ENCODE measurements around the gene FEM1B. TPM values are rescaled to one million over a fixed set of nuclear protein-coding genes. Genes with fewer than 3 reads are reported as not detected.

Gene FEM1B
- total and polyA plus RNA-seq, 2 of the 8 experiments (the other 6 are each of a cell fraction or from before 2014, with no cell fraction given) = 36.1 to 83.8 TPM

- Histone ChIP-seq H3K79me2 (ENCODE audit: control insufficient read depth in 1 of 2, insufficient read depth in 2 of 2, low read length in 2 of 2) (no peaks in the 10 kb centered on the region), H2BK20ac (ENCODE audit: low read length) (no peak overlapping the region), H3K18ac (ENCODE audit: extremely low read depth, low read length) (no peak overlapping the region), H3K79me1 (ENCODE audit: low read depth, low read length) (no peaks in the 10 kb centered on the region), H3K9me3 (ENCODE audit: insufficient read depth in 2 of 2, low read depth in 1 of 2, low read length in 1 of 2) (no peaks in the 10 kb centered on the region), H3K4me2 (ENCODE audit: insufficient read depth in 1 of 2, low read depth in 2 of 2, low read length in 2 of 2) (no peak overlapping the region), H2BK5ac (ENCODE audit: low read depth, low read length) (no peak overlapping the region), H2BK15ac (ENCODE audit: low read length) (no peak overlapping the region), H3K4me3 (ENCODE audit: extremely low read depth in 1 of 4, insufficient read depth in 2 of 4, low read depth in 3 of 4, low read length in 4 of 4) (no peak overlapping the region), H3K56ac (replicated peaks; ENCODE audit: insufficient read length, low read depth, low read length) (no peak overlapping the region), H4K20me1 (replicated peaks in 1 of 2; ENCODE audit: control insufficient read depth in 1 of 2, insufficient read depth in 2 of 2, low read length in 2 of 2) (no peaks in the 10 kb centered on the region), H4K5ac (ENCODE audit: insufficient read length, low read depth, low read length) (no peak overlapping the region), H3K4me1 (replicated peaks in 1 of 4; ENCODE audit: control insufficient read depth in 3 of 4, insufficient read depth in 4 of 4, low read length in 3 of 4) (peaks cover 0 to 5% (median 2%) of the 10 kb centered on the region in 4 experiments; a peak in 4 of 7 replicates), H4K91ac (replicated peaks; ENCODE audit: insufficient read length, low read length) (no peak overlapping the region), H2AFZ (ENCODE audit: low read length) (no peak overlapping the region), H3K23me2 (ENCODE audit: low read depth, low read length) (peaks cover under 1% of the 10 kb centered on the region), H3K9ac (replicated peaks in 1 of 4; ENCODE audit: extremely low read depth in 1 of 4, low read depth in 3 of 4, low read length in 3 of 4) (no peak overlapping the region), H3K36me3 (ENCODE audit: control insufficient read depth in 2 of 4, insufficient read depth in 4 of 4, low read length in 3 of 4) (no peaks in the 10 kb centered on the region), H2BK12ac (ENCODE audit: low read depth, low read length) (no peak overlapping the region), H3K4ac (replicated peaks; ENCODE audit: insufficient read length, low read depth, low read length) (no peak overlapping the region), H2AK5ac (ENCODE audit: low read depth, low read length) (no peak overlapping the region), H3K14ac (ENCODE audit: insufficient read length) (no peak overlapping the region), H3K23ac (ENCODE audit: insufficient read length) (no peak overlapping the region), H3K27me3 (replicated peaks in 1 of 4; ENCODE audit: control insufficient read depth in 3 of 4, extremely low read depth in 1 of 4, insufficient read depth in 3 of 4, low read length in 3 of 4) (peaks cover 0 to 2% (median 0%) of the 10 kb centered on the region in 4 experiments; a peak in 1 of 7 replicates), H4K8ac (ENCODE audit: extremely low read depth, insufficient read depth, low read length) (no peak overlapping the region), H3K27ac (ENCODE audit: low read depth, low read length) (no peak overlapping the region), H2BK120ac (replicated peaks; ENCODE audit: low read depth, low read length) (no peak overlapping the region)
- POLR2A ChIA-PET (ENCODE audit: partially characterized antibody) = interaction anchor here (0.6 kb wide), 1 partner anchor 14 kb away, joined by 3 read pairs; no protein-coding TSS in a partner anchor
- TF ChIP-seq CBX5 (IDR thresholded peaks at IDR 0.05; ENCODE audit: low read depth, low read length) (no peak), BACH1 (IDR thresholded peaks at IDR 0.05; ENCODE audit: low read length) (no peak)
- CTCF ChIA-PET (ENCODE audit: partially characterized antibody) = interaction anchor here (0.9 to 6.3 kb wide), 2 partner anchors 18 to 71 kb away, joined by 4 to 26 read pairs; no protein-coding TSS in a partner anchor
- peak in 1 of 2 experiments; percentile 29 for DNase-seq (ENCODE audit: low read depth in 1 of 2, low spot score in 2 of 2)
- FAIRE-seq = no peak
- 92% methylated on average over 4 of the region's 4 CpGs; no CpG with 5 or more reads in 1 of the 2 experiments for WGBS, 2 experiments (ENCODE audit: extremely low coverage in 1 of 2, insufficient coverage in 1 of 2, insufficient read length in 1 of 2, insufficient replicate concordance in 2 of 2, low coverage in 1 of 2, low lambda C conversion rate in 2 of 2, missing lambda C conversion rate in 1 of 2)
These were observed 42.5 kb upstream of the FEM1B start for GRCh38 chr15:68235022-68235421.

Measured in H1 (cell line).